BJ (cell line): ENCODE data around the gene KLHL11. TPM values are rescaled to one million over a fixed set of nuclear protein-coding genes. Genes with fewer than 3 reads are reported as not detected.
A peak's percentile ranks its signal among the peaks of the same experiment; 100 is the strongest.
"Not testable (repeated sequence)": the region's sequence is repeated elsewhere in the genome, so short reads cannot be mapped to it uniquely, and the experiment has no call there.

Source experiments
- CTCF ChIA-PET: fragments of 350-600 bp; formaldehyde crosslinking; extraction: SDS; loops from one replicate; lab custom pipeline; 2021; ENCODE audit warnings: antibody characterized with exemption, inconsistent platforms; lab: Yijun Ruan, JAX
- POLR2A ChIA-PET: fragments of 300-600 bp; sonication (Branson Sonifier 250); formaldehyde crosslinking; extraction: SDS; loops from one replicate; lab custom pipeline; 2021; ENCODE audit warnings: antibody characterized with exemption; lab: Charles Lee
- DNase-seq: peaks from one replicate; pipeline ENCODE4 v3.0.0-alpha.2; 2011; ENCODE audit warnings: low read depth
- H3K27me3 ChIP-seq: 2 replicates; pipeline ENCODE4 v1.6.0; 2011; ENCODE audit warnings: low read length; ENCODE audit not compliant: control insufficient read depth, insufficient read depth
- H3K36me3 ChIP-seq: 2 replicates; pipeline ENCODE4 v1.5.1; 2011; ENCODE audit warnings: low read length; ENCODE audit not compliant: control insufficient read depth, insufficient read depth
- H3K4me3 ChIP-seq: 2 replicates; pipeline ENCODE4 v1.5.1; 2011; ENCODE audit warnings: low read depth, mild to moderate bottlenecking, control low read depth, low read length
- polyA plus RNA-seq: library from polyadenylated mRNA; depleted of rRNA; stranded (reverse); fragments of >200 nt; gene quantifications from 2 replicates; pipeline ENCODE4 v1.2.3, GENCODE V29; 2011
- TF ChIP-seq, protein P1 (sequence below): IDR thresholded peaks from 2 replicates; pipeline ENCODE4 v1.5.1; 2011; ENCODE audit warnings: low read depth, mild to moderate bottlenecking, control low read depth, inconsistent platforms, low read length, moderate library complexity; ENCODE audit not compliant: insufficient read depth

The KLHL11 gene
- polyA plus RNA-seq, 1 experiment, result 5.5 TPM

DNA sequence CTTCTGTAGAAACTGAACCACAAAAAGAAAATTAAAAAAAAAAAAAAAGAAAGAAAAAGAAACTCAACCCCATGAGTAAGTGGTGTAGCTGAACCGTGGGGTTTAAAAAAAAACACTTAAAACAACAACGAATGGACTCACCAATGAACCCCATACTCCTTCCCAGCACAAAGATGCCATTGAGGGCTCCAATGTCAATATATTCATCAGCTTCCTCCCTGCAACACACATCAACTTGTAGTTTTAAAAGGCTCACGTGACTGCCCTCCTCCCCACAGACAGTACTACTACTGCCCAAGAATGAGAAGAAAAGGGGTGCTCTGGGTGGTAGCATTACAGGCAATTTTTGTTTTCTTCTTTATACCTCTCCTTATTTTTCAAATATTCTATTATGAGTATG, 3.3 kb upstream of the KLHL11 start:
- Histone ChIP-seq H3K36me3 (peaks cover 23% of the 10 kb centered on the region), H3K4me3 (no peak overlapping the region), H3K27me3 (no peaks in the 10 kb centered on the region)
- CTCF ChIA-PET, result no interaction called here
- no peak for DNase-seq
- POLR2A ChIA-PET, result no interaction called here
- TF ChIP-seq, protein P1, sequence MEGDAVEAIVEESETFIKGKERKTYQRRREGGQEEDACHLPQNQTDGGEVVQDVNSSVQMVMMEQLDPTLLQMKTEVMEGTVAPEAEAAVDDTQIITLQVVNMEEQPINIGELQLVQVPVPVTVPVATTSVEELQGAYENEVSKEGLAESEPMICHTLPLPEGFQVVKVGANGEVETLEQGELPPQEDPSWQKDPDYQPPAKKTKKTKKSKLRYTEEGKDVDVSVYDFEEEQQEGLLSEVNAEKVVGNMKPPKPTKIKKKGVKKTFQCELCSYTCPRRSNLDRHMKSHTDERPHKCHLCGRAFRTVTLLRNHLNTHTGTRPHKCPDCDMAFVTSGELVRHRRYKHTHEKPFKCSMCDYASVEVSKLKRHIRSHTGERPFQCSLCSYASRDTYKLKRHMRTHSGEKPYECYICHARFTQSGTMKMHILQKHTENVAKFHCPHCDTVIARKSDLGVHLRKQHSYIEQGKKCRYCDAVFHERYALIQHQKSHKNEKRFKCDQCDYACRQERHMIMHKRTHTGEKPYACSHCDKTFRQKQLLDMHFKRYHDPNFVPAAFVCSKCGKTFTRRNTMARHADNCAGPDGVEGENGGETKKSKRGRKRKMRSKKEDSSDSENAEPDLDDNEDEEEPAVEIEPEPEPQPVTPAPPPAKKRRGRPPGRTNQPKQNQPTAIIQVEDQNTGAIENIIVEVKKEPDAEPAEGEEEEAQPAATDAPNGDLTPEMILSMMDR, result no peak

DNA sequence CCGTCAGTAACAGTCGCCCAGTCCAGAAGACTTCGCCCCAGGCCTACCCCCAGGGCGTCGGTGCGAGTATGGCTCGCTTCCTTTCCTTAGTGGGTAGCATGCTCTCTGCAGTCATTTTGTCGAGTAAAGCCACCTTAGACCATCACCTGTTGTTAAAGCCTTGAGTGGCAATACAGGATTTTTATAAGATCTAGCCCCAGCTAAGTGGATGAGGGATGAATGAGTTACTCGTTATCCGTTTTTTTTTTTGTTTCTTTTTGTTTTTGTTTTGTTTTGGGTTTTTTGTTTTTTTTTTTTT, 322 bp upstream of the KLHL11 start:
- TF ChIP-seq, protein P1, result no peak
- POLR2A ChIA-PET, result interaction anchor here (0.6 to 0.7 kb wide), 3 partner anchors 30 to 127 kb away, joined by 3 to 6 read pairs (median 5); no protein-coding TSS in a partner anchor
- CTCF ChIA-PET, result interaction anchor here (0.8 to 2.2 kb wide), 5 partner anchors 13 to 236 kb away, joined by 3 to 4 read pairs (median 3); partner anchors contain the start of gene P3H4
- peaks cover 14% of the 10 kb centered on the region for H3K36me3 ChIP-seq
- H3K4me3 ChIP-seq, result peak overlapping the region; percentile 28
- no peaks in the 10 kb centered on the region for H3K27me3 ChIP-seq
- no peak for DNase-seq

DNA sequence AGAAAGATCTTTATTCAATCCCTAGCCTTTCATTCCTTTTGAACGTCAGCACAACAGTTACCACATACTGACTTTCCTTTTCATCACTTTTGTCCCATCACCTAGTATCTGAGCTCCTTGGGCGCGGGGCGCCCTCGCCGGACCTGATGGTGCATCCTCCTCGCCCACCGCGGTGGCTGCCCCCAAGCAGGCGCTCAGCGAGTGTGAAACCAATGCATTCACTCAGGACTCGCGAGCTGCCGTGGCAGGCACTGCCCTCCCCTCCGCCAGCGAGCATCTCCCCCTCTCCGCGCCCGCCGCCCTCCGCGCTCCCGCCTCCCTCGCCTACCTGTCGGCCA, 756 bp downstream of the KLHL11 start:
- POLR2A ChIA-PET, result interaction anchor here (0.6 kb wide), 1 partner anchor 267 kb away, joined by 4 read pairs; no protein-coding TSS in a partner anchor
- H3K36me3 ChIP-seq, result peaks cover 7% of the 10 kb centered on the region; the same call in 1 of the 2 replicates
- H3K27me3 ChIP-seq, result no peaks in the 10 kb centered on the region
- H3K4me3 ChIP-seq, result peak overlapping the region; percentile 97
- CTCF ChIA-PET, result interaction anchor here (0.6 to 2.2 kb wide), 5 partner anchors 15 to 64 kb away, joined by 3 to 4 read pairs (median 3); no protein-coding TSS in a partner anchor
- TF ChIP-seq, protein P1, result no peak
- DNase-seq, result no peak

DNA sequence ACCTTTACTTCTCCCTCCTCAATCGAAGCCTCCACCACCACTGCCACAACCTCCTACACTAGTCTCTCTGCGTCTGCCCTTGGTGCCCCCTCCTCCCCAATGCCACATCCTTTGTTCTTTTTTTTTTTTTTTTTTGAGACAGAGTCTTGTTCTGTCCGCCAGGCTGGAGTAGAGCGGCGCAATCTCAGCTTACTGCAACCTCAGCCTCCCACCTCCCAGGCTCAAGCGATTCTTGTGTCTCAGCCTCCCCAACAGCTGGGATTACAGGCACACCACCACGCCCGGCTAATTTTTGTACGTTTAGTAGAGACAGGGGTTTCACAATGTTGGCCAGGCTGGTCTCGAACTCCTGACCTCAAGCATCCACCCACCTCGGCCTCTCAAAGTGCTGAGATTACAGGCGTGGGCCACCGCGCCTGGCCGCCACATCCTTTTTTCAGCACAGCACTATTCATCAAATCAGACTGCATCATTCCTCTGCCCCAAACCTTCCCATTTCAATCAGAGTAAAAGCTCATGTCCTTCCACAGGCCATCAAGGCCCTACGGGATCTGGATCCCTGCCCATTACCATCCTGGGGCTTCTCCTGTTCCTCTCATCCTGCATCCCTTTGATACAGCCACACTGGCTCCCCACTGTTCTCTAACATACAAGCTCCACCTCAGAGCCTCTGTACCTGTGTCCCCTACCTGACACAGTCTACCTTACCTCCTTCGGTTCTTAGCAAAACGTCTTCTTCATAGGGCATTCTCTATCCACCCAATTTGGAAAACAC, 2.0 kb downstream of the KLHL11 start:
- CTCF ChIA-PET, result interaction anchor here (0.6 to 2.2 kb wide), 3 partner anchors 9 to 97 kb away, joined by 3 to 4 read pairs (median 3); no protein-coding TSS in a partner anchor
- Histone ChIP-seq H3K27me3 (no peaks in the 10 kb centered on the region), H3K36me3 (peaks cover 6% of the 10 kb centered on the region; the same call in 1 of the 2 replicates), H3K4me3 (peak overlapping the region; percentile 97)
- POLR2A ChIA-PET, result no interaction called here
- DNase-seq, result no peak
- TF ChIP-seq, protein P1, result no peak

DNA sequence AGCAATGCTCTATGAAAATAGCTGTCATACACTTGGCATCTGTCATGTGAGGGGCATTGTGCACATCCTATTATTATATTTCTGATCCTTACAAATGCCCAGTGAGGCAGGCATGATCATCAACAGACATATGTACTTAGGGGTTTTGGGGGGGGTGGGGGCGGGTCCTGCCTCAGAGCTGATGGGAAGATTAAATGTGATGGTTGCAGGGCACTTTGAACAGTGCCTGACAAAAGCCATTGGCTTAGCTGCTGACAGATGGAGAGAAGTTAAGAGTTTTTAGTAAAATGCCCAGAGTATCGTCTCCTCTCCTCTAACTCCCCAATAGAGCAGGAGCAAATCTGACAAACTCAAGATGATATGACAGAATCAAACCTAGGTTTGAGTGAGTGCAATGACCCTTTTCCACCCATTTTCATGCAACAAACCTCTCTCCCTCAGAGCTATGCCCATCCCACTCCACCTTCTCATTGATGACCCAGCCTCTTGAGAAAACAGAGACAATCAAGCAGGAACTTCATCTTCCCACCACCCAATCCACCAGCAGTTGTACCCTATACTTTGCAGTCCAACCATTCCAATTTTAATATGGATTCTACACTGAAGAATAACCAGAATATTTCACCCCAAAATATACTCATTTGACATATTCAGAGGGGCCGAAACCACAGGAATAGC, 4.8 kb downstream of the KLHL11 start:
- TF ChIP-seq, protein P1, result no peak
- H3K27me3 ChIP-seq, result no peaks in the 10 kb centered on the region
- DNase-seq, result no peak
- ChIA-PET CTCF (interaction anchor here (1.0 to 1.1 kb wide), 3 partner anchors 12 to 58 kb away, joined by 3 read pairs; partner anchors contain the start of gene ACLY), POLR2A (no interaction called here)
- no peaks in the 10 kb centered on the region for H3K36me3 ChIP-seq
- no peak overlapping the region for H3K4me3 ChIP-seq

DNA sequence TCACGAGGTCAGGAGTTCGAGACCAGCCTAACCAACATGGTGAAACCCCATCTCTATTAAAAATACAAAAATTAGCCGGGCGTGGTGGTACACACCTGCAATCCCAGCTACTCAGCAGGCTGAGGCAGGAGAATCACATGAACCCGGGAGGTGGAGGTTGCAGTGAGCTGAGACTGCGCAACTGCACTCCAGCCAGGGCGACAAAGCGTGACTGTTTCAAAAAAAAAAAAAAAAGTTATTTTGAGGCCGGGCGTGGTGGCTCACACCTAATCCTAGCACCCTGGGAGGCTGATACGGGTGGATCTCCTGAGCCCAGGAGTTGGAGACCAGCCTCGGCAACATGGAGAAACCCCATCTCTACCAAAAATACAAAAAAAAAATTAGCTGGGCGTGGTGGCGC, 13.8 kb downstream of the KLHL11 start:
- H3K27me3 ChIP-seq, POLR2A ChIA-PET, DNase-seq, H3K4me3 ChIP-seq, H3K36me3 ChIP-seq: not testable (repeated sequence)
- CTCF ChIA-PET, result interaction anchor here (0.7 to 1.4 kb wide), 3 partner anchors 10 to 175 kb away, joined by 3 read pairs; no protein-coding TSS in a partner anchor
